LNCAP (cell line): Measurements from ENCODE around the gene SLC28A2.

Experiments
- TF ChIP-seq, protein P1 (sequence below): fragments of 450-650 bp; IDR thresholded peaks from 2 replicates; pipeline ENCODE4 v1.5.1; 2017; ENCODE audit warnings: mild to moderate bottlenecking

SLC28A2 gene

DNA sequence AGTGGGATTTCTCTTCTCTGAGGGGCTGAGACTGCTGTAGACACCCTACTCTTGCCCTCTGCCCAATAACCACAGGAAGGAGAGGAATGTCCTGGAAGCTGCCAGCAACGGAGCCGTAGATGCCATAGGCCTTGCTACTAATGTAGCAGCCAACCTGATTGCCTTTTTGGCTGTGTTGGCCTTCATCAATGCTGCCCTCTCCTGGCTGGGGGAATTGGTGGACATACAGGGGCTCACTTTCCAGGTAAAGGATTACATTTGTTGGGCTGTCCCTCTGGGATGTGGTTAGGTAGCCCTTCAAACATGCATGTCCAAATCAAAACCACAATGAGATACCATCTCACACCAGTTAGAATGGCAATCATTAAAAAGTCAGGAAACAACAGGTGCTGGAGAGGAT lies 16.1 kb downstream of the SLC28A2 start:
- TF ChIP-seq, protein P1, sequence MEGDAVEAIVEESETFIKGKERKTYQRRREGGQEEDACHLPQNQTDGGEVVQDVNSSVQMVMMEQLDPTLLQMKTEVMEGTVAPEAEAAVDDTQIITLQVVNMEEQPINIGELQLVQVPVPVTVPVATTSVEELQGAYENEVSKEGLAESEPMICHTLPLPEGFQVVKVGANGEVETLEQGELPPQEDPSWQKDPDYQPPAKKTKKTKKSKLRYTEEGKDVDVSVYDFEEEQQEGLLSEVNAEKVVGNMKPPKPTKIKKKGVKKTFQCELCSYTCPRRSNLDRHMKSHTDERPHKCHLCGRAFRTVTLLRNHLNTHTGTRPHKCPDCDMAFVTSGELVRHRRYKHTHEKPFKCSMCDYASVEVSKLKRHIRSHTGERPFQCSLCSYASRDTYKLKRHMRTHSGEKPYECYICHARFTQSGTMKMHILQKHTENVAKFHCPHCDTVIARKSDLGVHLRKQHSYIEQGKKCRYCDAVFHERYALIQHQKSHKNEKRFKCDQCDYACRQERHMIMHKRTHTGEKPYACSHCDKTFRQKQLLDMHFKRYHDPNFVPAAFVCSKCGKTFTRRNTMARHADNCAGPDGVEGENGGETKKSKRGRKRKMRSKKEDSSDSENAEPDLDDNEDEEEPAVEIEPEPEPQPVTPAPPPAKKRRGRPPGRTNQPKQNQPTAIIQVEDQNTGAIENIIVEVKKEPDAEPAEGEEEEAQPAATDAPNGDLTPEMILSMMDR = no peak

DNA sequence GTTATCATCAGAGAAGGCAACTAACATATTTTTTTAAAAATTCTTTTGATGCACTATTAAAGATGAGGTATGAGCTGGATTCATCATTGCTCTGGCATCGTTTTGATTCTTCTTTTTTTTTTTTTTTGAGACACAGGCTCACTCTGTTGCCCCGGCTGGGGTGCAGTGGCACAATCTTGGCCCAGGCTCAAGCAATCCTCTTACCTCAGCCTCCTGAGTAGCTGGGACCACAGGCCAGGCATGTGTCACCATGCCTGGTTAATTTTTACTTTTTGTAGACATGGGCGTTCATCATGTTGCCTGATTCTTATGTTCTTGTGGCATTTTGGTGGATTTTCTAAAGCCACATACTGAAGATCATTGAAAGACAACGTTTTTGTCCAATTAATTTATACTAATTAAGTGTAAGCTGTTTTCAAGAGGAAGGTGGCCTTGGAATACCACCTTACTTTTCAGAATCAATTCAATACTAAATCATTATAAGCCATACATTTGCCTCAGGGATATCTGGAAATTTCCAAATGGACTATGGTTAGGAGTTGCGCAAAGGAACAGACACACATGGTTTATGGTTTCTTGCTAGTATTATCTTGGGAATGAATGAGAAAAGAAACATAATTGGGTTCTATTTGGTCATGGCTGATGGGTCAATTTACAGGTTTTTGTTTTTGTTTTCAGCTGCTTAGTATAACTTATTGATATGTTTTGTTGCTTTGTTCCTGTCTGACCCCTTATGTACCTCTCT lies 22.8 kb downstream of the SLC28A2 start:
- TF ChIP-seq, protein P1 = no peak

DNA sequence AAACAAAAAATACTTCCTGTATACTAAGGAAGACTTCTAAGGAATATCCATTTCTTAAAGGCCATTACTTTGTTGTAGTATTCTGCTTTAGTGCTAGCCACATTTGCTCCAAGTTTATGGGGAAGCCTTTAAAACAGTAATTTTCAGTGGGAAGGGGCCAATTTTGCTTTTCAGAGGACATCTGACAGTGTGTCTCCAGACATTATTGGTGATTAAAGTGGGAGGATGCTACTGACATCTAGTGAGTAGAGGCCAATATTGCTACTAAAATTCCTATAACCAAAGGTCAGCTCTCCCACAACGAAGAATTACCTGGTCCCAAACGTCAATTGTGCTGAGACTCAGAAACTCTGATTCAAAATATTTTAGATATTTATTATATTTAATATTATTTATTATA lies 24.8 kb downstream of the SLC28A2 start:
- TF ChIP-seq, protein P1 = peak; percentile 56

DNA sequence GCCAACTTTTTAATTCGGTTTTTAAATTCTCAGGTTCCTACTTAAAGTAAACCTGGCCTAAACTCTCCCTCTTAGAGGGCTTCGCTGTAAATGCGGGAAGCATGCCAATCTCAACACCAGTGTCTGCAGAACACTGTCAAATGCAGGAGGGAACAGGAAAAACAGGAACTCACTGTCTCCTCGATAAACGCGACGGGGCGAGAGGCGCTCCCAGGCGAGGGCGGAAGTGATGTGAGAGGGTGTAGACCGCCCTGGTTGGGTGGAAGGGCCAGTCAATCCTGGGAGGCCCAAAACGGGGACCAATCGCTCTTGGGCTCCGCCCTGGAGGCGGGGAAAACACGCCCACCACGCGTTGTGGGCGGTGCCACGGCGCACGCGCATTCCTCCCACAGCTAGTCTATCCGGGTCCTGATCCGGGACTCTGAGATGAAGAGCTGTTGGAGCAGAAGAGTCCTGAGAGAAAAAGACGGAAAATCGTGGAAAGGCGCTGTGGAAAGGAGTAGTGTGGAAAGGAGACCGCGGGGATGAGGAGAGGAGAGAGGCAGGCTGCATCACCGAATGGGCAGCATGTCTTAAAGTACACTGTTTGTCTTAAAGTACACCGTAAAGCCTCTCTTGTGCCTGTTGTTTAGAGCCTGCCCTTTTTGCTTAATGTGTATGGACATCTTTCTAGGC lies 27.1 kb downstream of the SLC28A2 start:
- TF ChIP-seq, protein P1 = no peak

DNA sequence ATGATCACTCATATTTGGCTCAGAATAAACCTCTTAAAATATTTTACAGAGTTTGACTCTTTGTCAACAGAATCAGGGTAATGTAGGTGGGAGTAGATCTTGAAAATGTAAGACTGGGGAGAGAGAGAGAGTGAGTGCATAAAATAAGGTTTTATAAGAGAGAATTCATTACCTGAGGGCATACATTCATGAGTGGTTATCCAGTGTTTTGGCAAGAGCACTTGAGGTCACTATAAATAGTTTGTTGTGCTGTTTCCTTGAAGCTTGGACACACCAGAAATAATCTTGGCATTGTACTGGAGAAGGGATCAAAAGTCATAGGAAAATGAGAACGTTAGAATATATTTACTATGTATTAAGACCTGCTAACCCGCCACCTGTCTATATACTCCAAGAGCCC lies 33.4 kb downstream of the SLC28A2 start:
- TF ChIP-seq, protein P1 = no peak

DNA sequence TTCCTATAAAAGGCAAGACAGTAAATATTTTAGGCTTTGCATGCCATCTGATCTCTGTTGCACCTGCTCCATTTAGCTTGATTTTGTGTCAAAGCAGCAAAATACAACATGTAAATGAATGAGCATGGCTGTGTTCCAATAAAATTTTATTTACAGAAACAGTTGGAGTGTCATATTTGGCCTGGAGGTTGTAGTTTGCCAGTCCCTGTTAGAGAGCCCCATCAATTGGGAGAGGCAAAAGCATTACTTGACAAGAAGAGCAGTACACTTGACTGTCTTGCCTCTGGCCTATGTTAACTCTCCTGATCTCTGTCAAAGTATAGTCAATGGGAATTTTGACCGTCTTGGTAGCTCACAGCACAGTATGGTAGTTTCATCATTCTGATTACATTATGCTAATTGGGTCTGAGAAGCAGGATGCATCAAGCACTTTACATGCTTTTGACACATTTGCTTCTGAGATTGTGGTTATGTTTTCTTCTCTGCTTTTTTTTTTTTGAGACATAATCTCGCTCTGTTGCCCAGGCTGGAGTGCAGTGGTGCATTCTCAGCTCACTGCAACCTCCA lies 35.4 kb downstream of the SLC28A2 start:
- TF ChIP-seq, protein P1 = no peak

DNA sequence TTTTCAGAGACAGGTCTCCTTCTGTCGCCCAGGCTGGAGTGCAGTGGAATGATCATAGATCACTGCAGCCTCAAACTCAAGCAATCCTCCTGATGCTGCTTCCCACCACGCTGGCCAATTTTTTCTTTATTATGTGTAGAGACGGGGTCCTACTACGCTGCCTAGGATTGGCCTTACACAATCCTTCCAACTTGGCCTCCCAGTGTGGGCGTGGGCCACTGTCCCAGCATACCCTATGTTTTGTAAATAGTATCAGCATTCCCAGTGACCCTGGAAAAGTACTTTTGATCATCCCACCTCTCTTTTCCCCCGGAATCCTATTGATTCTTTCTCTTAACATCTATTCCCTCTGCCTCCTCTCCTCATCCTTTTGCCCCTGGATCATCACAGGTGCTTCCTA lies 36.9 kb downstream of the SLC28A2 start:
- TF ChIP-seq, protein P1 = no peak
